ENCODE results near the gene TMEM59L.

TMEM59L gene

DNA sequence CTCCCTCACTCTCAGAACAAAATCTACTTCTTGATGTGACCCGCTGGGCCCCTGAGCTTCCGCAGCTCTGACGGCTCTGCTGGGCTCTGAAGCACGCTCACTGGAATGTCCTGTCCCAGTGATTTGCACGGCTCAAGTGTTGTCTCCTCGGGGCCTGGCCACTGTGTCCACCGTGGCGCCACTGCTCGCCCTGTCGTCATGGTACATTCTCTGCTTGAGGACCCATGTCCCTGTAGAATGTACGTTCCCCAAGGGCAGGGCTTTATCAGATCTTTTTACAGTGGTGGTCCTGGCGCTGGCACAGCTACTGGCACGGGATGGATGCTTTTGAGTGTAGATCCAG, 36.3 kb downstream of the TMEM59L start:
- TF ChIP-seq, protein P1, sequence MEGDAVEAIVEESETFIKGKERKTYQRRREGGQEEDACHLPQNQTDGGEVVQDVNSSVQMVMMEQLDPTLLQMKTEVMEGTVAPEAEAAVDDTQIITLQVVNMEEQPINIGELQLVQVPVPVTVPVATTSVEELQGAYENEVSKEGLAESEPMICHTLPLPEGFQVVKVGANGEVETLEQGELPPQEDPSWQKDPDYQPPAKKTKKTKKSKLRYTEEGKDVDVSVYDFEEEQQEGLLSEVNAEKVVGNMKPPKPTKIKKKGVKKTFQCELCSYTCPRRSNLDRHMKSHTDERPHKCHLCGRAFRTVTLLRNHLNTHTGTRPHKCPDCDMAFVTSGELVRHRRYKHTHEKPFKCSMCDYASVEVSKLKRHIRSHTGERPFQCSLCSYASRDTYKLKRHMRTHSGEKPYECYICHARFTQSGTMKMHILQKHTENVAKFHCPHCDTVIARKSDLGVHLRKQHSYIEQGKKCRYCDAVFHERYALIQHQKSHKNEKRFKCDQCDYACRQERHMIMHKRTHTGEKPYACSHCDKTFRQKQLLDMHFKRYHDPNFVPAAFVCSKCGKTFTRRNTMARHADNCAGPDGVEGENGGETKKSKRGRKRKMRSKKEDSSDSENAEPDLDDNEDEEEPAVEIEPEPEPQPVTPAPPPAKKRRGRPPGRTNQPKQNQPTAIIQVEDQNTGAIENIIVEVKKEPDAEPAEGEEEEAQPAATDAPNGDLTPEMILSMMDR (IDR thresholded peaks at IDR 0.05; ENCODE audit: control insufficient read depth, insufficient read depth, low read depth, low read length, missing control alignments), result no peak
- no peak overlapping the region for H3K4me3 ChIP-seq (ENCODE audit: control insufficient read depth, low read depth, low read length)
- no peak for DNase-seq (ENCODE audit: low read depth)

DNA sequence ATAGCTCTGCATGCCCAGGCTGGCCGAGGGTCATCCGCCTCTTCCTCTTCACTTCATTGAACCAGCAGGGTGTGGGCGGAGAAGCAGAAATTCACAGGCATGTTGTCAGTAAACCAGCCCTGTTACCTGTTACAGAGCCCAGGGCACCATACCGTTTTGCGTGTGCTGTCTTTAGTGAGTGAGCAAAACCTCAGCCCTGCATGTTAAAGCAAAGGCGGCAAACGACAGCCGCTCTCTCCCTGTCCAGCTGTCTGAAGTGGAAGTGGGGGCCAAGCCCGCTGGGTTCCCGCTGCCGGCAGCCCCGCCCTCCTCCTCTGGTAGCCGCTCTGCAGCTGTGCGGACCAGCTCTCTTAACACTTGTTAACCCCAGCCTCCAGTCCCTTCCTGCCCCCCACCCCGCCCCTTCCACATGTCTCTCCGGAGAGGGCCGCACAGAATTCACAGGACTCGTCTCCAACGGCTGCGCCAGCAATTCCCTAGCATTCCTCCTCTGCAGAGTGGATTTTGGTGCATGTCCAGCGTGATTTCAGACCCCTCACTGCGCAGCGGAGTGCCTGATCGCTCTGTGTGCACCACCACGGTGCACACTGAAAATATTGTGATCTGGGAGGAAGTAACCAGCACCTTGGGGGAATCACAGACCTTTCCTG, 36.8 kb downstream of the TMEM59L start:
- no peak for DNase-seq (ENCODE audit: low read depth)
- no peak overlapping the region for H3K4me3 ChIP-seq (ENCODE audit: control insufficient read depth, low read depth, low read length)
- TF ChIP-seq, protein P1 (IDR thresholded peaks at IDR 0.05; ENCODE audit: control insufficient read depth, insufficient read depth, low read depth, low read length, missing control alignments), result no peak

DNA sequence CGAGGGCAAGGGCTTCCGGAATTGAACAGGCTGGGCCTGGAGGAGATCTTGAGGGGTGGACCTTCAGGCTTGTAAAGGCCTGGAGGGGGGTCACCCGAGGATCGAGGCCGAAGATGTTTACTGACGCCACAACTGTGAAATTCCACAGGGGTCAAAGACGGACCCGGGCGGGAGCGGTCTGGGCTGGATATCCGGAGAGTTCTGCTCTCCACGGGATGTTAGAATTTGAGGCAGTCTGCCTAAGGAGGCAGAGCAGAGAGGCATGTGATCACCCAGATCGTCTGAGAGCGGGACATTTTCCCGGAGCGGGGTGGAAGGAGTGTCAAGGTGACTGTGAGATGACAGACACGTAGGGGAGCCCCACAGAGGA, 37.3 kb downstream of the TMEM59L start:
- TF ChIP-seq, protein P1 (IDR thresholded peaks at IDR 0.05; ENCODE audit: control insufficient read depth, insufficient read depth, low read depth, low read length, missing control alignments), result no peak
- no peak for DNase-seq (ENCODE audit: low read depth)
- no peak overlapping the region; the same call in 1 of the 2 replicates for H3K4me3 ChIP-seq (ENCODE audit: control insufficient read depth, low read depth, low read length)

DNA sequence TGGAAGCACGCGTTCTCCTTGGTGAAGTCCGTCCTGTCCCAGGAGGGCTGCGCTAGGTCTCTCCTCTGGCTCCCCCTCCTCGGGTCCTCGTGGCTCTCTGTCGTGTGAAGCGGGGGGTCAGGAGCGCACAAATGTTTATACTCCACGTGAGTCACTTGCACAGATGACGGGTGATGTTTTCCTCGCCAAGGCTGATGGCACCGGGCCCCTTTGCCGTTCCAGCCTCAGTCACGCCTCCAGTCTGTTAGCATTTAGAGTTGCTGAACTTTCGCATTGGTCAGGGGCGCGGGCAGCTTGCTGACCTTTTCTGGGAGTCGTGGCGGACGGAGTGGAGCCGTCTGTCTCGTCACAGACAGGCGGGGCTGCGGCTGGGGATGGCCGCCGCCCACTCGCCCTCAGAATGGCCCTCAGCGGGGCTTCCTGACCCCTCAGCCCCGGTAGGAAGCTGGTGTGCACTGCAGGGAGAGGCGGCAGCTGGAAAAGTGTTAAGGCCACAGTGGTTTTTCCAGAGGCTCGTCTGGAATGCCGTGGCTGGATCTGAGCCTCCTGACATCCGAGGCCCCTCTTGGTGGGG, 37.9 kb downstream of the TMEM59L start:
- DNase-seq (ENCODE audit: low read depth), result no peak
- peak overlapping the region; percentile 25 for H3K4me3 ChIP-seq (ENCODE audit: control insufficient read depth, low read depth, low read length)
- TF ChIP-seq, protein P1 (IDR thresholded peaks at IDR 0.05; ENCODE audit: control insufficient read depth, insufficient read depth, low read depth, low read length, missing control alignments), result no peak

DNA sequence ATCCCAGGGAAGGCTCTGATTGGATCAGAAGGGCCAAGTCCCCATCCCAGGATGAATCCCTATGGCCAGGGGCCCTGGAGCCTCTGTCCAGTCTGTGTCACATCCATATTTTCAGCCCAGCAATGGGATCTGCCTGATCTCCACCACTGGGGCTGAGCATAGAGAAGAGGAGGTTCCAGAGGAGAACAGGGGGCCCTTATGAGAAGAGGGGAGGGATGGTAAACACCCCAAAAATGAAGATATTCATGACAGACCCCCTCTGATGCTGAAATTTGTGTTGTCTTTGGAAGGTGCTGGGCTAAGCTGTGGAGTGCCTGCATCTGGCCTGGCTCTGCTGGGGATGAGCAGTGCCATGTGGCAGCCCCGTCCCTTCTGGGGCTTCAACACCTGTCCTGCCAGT, 38.6 kb downstream of the TMEM59L start:
- H3K4me3 ChIP-seq (ENCODE audit: control insufficient read depth, low read depth, low read length), result no peak overlapping the region

DNA sequence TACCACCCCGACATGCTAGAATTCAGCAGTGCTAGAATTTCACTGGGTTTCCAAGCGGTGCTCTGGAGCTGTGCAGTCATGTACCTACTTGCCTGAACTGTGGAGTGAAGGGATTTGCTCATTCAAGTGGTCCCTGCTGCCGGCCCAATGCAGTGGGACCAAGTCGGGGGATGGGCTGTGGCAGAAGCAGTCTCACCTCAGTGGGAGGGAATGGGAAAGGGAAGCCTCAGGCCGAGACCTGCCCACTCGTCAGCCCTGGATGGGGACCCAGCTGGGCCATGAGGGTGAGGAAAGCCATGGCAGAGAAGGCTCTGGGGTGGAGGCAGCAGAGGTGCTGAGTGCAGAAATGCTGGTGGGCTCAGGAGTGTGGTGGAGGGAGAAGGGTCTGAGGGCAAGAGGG, 39.1 kb downstream of the TMEM59L start:
- TF ChIP-seq, protein P1 (IDR thresholded peaks at IDR 0.05; ENCODE audit: control insufficient read depth, insufficient read depth, low read depth, low read length, missing control alignments), result no peak
- no peak for DNase-seq (ENCODE audit: low read depth)
- no peak overlapping the region for H3K4me3 ChIP-seq (ENCODE audit: control insufficient read depth, low read depth, low read length)

More for the DNA sequence above, 38.6 kb downstream of the TMEM59L start:
- TF ChIP-seq, protein P1 (IDR thresholded peaks at IDR 0.05; ENCODE audit: control insufficient read depth, insufficient read depth, low read depth, low read length, missing control alignments), result no peak
- no peak for DNase-seq (ENCODE audit: low read depth)
